ENCODE measurements around the gene PTPRA. TPM values are rescaled to one million over a fixed set of nuclear protein-coding genes. Genes with fewer than 3 reads are reported as not detected.
"Not testable (repeated sequence)": the region's sequence is repeated elsewhere in the genome, so short reads cannot be mapped to it uniquely, and the experiment has no call there.

PTPRA gene
- total RNA-seq, 1 experiment from 2014 or later = 47.2 TPM

DNA sequence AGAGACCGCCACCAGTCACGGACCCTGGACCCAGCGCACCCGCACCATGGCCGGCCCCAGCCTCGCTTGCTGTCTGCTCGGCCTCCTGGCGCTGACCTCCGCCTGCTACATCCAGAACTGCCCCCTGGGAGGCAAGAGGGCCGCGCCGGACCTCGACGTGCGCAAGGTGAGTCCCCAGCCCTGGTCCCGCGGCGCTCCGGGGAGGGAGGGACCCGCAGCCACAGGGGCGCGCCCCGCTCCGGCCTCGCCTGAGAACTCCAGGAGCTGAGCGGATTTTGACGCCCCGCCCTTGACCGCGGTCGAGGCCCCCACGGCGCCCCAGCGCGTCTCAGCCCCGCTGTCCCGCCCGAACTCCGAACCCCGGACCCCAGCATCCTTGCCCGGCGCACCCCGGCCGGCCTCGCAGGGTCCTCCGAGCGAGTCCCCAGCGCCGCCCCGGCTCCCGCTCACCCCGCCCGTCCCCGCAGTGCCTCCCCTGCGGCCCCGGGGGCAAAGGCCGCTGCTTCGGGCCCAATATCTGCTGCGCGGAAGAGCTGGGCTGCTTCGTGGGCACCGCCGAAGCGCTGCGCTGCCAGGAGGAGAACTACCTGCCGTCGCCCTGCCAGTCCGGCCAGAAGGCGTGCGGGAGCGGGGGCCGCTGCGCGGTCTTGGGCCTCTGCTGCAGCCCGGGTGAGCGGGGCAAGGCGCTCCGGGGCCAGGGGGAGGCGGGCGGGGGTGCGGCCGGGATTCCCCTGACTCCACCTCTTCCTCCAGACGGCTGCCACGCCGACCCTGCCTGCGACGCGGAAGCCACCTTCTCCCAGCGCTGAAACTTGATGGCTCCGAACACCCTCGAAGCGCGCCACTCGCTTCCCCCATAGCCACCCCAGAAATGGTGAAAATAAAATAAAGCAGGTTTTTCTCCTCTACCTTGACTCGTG is 198.6 kb downstream of the PTPRA start, which contains the start of gene OXT (continued):
- no peak; the same call in 1 of the 2 replicates for TF ChIP-seq ZNF317 (CRISPR knock-in tag; IDR thresholded peaks at IDR 0.05; ENCODE audit: borderline replicate concordance, low read depth)
- TF ChIP-seq, protein P1, sequence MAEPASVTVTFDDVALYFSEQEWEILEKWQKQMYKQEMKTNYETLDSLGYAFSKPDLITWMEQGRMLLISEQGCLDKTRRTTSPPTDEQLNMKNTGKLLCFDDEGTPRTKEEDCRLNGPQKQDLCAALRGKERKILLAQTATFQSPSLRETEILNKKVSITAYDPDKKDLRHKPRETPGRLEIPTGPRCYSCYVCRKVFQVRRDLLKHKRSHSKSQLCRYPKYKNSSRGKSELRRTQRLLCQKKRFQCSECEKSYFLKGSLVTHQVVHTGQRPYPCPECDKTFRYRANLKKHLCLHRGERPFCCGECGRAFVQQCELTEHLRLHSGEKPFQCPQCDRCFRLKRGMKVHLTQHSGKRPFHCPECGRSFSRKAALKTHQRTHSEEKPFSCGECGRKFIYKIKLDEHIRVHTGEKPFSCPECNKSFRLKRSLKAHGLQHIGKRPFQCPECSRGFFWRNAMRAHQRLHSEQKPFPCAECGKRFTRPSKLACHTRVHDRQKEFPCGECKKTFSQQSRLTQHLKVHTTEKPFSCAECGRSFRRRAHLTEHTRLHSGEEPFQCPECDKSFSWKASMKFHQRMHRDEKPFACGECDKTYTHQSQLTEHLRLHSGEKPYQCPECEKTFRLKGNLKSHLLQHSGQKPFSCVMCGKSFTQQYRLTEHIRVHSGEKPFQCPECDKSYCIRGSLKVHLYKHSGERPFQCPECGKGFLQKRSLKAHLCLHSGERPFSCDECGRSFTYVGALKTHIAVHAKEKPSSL (CRISPR knock-in tag; conservative IDR thresholded peaks at IDR 0.05) = no peak

DNA sequence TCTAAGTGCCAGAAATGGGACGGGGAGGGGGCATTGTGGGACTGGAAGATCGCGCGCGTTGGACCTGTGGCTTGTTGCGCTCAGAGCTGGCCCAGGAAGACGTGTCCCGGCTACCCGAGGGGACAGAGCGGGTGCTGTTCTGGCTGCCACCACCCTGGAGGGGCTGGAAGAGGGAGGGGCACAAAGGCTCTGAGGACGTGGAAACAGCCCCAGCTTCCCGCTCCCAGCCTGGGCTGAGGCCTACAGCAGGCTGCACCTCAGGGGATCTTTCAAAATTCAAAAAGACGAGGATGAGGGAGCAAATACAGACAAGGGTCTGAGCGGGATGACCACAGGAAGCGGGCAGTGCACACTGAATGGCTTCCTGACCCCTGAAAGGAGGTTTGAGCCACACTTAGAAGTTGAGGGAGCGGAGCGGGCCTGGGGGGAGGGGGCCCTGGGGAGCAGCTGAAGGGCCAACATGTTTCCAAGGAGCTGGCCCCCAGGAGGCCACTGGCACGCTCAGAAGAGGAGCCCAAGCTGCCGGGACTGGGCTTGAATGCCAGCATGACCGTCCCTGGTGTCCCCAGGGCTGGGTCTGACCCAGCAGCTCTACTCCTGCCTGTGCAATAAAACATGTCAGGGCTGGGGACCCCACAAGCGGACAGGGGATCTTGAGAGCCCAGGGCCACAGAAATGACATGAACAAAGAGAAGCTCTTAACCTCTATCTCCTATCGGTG is 199.4 kb downstream of the PTPRA start:
- POLR2A ChIA-PET = interaction anchor here (0.8 to 0.9 kb wide), 2 partner anchors 10 to 19 kb away, joined by 4 to 6 read pairs; no protein-coding TSS in a partner anchor
- CTCF ChIA-PET = interaction anchor here (0.8 to 2.8 kb wide), 3 partner anchors 19 to 117 kb away, joined by 3 to 16 read pairs (median 3); no protein-coding TSS in a partner anchor

DNA sequence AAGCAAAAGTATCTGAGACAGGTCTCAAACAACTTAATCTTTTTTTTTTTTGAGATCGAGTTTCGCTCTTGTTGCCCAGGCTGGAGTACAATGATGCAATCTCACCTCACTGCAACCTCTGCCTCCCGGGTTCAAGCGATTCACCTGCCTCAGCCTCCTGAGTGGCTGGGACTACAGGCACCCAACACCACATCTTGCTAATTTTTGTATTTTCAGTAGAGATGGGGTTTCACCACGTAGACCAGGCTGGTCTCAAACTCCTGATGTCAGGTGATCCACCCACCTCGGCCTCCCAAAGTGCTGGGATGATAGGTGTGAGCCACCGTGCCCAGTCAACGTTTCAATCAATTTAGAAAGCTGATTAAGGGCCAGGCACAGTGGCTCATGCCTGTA is 200.0 kb downstream of the PTPRA start:
- peak; percentile 87 for TF ChIP-seq GABPB1 (CRISPR knock-in tag; IDR thresholded peaks at IDR 0.05)
- not testable (repeated sequence) for DNase-seq (ENCODE audit: low spot score); H3K36me3 Mint-ChIP-seq; H3K27ac Mint-ChIP-seq; H3K4me1 Mint-ChIP-seq; ATAC-seq; H3K4me3 Mint-ChIP-seq
- Mint-ChIP-seq H3K9me3 (peaks cover 19% of the 10 kb centered on the region), H3K27me3 (ENCODE audit: low read depth) (peaks cover 57% of the 10 kb centered on the region)
- ChIA-PET POLR2A (interaction anchor here (0.8 to 0.9 kb wide), 2 partner anchors 9 to 19 kb away, joined by 4 to 6 read pairs; no protein-coding TSS in a partner anchor), CTCF (interaction anchor here (0.8 to 2.8 kb wide), 3 partner anchors 20 to 118 kb away, joined by 3 to 16 read pairs (median 3); no protein-coding TSS in a partner anchor)

More for the DNA sequence above, 199.4 kb downstream of the PTPRA start:
- peaks cover 9% of the 10 kb centered on the region for H3K36me3 Mint-ChIP-seq
- H3K4me1 Mint-ChIP-seq = peaks cover 6% of the 10 kb centered on the region
- H3K9me3 Mint-ChIP-seq = peaks cover 19% of the 10 kb centered on the region
- H3K4me3 Mint-ChIP-seq = peak overlapping the region; percentile 66
- no peak overlapping the region for H3K27ac Mint-ChIP-seq
- no peak for DNase-seq (ENCODE audit: low spot score)
- peak; percentile 6 for ATAC-seq
- TF ChIP-seq ZNF121 (CRISPR knock-in tag; IDR thresholded peaks at IDR 0.05) = peak; percentile 0; the same call in 1 of the 2 replicates
- TF ChIP-seq NR1H2 (CRISPR knock-in tag; IDR thresholded peaks at IDR 0.05) = 0 out of 2 replicates have a peak, but pooled peaks have one; percentile 13
- TF ChIP-seq, protein P2, sequence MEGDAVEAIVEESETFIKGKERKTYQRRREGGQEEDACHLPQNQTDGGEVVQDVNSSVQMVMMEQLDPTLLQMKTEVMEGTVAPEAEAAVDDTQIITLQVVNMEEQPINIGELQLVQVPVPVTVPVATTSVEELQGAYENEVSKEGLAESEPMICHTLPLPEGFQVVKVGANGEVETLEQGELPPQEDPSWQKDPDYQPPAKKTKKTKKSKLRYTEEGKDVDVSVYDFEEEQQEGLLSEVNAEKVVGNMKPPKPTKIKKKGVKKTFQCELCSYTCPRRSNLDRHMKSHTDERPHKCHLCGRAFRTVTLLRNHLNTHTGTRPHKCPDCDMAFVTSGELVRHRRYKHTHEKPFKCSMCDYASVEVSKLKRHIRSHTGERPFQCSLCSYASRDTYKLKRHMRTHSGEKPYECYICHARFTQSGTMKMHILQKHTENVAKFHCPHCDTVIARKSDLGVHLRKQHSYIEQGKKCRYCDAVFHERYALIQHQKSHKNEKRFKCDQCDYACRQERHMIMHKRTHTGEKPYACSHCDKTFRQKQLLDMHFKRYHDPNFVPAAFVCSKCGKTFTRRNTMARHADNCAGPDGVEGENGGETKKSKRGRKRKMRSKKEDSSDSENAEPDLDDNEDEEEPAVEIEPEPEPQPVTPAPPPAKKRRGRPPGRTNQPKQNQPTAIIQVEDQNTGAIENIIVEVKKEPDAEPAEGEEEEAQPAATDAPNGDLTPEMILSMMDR (IDR thresholded peaks at IDR 0.05) = no peak
- TF ChIP-seq, protein P3, sequence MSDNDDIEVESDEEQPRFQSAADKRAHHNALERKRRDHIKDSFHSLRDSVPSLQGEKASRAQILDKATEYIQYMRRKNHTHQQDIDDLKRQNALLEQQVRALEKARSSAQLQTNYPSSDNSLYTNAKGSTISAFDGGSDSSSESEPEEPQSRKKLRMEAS (CRISPR knock-in tag; IDR thresholded peaks at IDR 0.05) = 0 out of 2 replicates have a peak, but pooled peaks have one; percentile 57
- H3K27me3 Mint-ChIP-seq (ENCODE audit: low read depth) = peaks cover 54% of the 10 kb centered on the region

DNA sequence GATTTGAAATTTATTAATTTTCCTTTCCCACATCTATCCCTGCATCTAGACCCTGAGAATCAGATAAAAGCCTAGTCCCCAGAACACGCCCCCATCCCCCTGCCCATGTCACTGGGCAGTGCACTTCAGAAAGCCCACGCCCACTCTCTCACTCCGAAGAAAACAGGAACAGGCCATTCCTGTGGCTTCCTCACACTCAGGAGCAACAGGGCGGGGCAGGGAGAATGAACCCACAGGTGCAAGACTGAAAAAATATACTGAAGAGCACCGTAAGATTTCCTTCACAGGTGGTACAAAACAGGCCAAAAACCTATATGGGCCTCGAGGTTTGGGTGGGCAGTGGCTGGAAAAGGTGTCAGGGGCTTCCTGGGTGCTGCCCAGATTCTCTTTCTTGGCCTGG is 201.5 kb downstream of the PTPRA start:
- DNase-seq (ENCODE audit: low spot score) (no peak), ATAC-seq (no peak)
- POLR2A ChIA-PET = no interaction called here
- peaks cover 69% of the 10 kb centered on the region for H3K27me3 Mint-ChIP-seq (ENCODE audit: low read depth)
- peaks cover 19% of the 10 kb centered on the region for H3K9me3 Mint-ChIP-seq
- TF ChIP-seq NR2C2 (CRISPR knock-in tag; IDR thresholded peaks at IDR 0.05) = no peak
- TF ChIP-seq, protein P4, sequence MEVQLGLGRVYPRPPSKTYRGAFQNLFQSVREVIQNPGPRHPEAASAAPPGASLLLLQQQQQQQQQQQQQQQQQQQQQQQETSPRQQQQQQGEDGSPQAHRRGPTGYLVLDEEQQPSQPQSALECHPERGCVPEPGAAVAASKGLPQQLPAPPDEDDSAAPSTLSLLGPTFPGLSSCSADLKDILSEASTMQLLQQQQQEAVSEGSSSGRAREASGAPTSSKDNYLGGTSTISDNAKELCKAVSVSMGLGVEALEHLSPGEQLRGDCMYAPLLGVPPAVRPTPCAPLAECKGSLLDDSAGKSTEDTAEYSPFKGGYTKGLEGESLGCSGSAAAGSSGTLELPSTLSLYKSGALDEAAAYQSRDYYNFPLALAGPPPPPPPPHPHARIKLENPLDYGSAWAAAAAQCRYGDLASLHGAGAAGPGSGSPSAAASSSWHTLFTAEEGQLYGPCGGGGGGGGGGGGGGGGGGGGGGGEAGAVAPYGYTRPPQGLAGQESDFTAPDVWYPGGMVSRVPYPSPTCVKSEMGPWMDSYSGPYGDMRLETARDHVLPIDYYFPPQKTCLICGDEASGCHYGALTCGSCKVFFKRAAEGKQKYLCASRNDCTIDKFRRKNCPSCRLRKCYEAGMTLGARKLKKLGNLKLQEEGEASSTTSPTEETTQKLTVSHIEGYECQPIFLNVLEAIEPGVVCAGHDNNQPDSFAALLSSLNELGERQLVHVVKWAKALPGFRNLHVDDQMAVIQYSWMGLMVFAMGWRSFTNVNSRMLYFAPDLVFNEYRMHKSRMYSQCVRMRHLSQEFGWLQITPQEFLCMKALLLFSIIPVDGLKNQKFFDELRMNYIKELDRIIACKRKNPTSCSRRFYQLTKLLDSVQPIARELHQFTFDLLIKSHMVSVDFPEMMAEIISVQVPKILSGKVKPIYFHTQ (CRISPR knock-in tag; IDR thresholded peaks at IDR 0.05) = no peak
- CTCF ChIA-PET = interaction anchor here (1.5 kb wide), 1 partner anchor 21 kb away, joined by 6 read pairs; no protein-coding TSS in a partner anchor
- H3K36me3 Mint-ChIP-seq = peaks cover 9% of the 10 kb centered on the region
- H3K4me3 Mint-ChIP-seq = no peak overlapping the region
- H3K27ac Mint-ChIP-seq = no peak overlapping the region
- peaks cover 6% of the 10 kb centered on the region for H3K4me1 Mint-ChIP-seq

DNA sequence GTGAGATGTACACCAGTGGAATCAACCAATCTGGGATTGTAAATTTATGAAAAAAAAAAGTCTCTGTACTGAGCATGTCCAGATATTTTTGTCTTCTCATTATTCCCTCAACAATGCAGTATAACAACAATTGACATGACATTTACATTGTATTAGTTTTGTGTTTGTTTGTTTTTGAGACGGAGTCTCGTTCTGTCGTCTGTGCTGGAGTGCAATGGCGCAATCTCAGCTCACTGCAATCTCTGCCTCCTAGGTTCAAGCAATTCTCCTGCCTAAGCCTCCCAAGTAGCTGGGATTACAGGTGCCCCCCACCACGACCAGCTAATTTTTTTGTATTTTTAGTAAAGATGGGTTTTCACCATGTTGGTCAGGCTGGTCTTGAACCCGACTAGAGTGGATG is 202.0 kb downstream of the PTPRA start:
- H3K27me3 Mint-ChIP-seq (ENCODE audit: low read depth) = peaks cover 73% of the 10 kb centered on the region
- H3K36me3 Mint-ChIP-seq; DNase-seq (ENCODE audit: low spot score); H3K4me3 Mint-ChIP-seq; POLR2A ChIA-PET; H3K27ac Mint-ChIP-seq; H3K4me1 Mint-ChIP-seq; ATAC-seq: not testable (repeated sequence)
- H3K9me3 Mint-ChIP-seq = peaks cover 19% of the 10 kb centered on the region
- CTCF ChIA-PET = interaction anchor here (1.5 kb wide), 1 partner anchor 22 kb away, joined by 6 read pairs; no protein-coding TSS in a partner anchor

Data from WTC11 (cell line).